Prostate gland (tissue), 2 donors: ENCODE data around the gene ABHD17A. TPM values are rescaled to one million over a fixed set of nuclear protein-coding genes. Genes with fewer than 3 reads are reported as not detected.
A peak's percentile ranks its signal among the peaks of the same experiment; 100 is the strongest.

Experiments used
- DNase-seq: peaks from one replicate; pipeline ENCODE4 v3.0.0-alpha.2; 2019; ENCODE audit warnings: low spot score
- H3K27ac ChIP-seq, 2 donors: fragments of 200-600 bp; sonication (generic); 2 replicates each; pipeline ENCODE4 v1.5.1; 2017 to 2019
- H3K27me3 ChIP-seq: fragments of 200-600 bp; sonication (generic); replicated peaks from 2 replicates; pipeline ENCODE4 v1.5.1; 2019; ENCODE audit not compliant: insufficient read depth
- H3K36me3 ChIP-seq, 2 donors: fragments of 200-600 bp; sonication (generic); 1 replicate in 1 of 2; 2 replicates in 1 of 2; pipeline versions ENCODE4 v1.5.1 to v1.8.1; 2017 to 2019
- H3K4me1 ChIP-seq: fragments of 200-600 bp; sonication (generic); replicated peaks from 2 replicates; pipeline ENCODE4 v1.5.1; 2019
- H3K4me3 ChIP-seq, 2 donors: fragments of 200-600 bp; sonication (generic); 2 replicates each; pipeline ENCODE4 v1.5.1; 2017 to 2019
- H3K9me3 ChIP-seq: fragments of 200-600 bp; sonication (generic); 2 replicates; pipeline ENCODE4 v1.5.1; 2017
- CTCF ChIP-seq, 4 experiments: fragments of 200-600 bp in 2 of 4; fragments of 450-650 bp in 2 of 4; sonication (generic) in 2 of 4; IDR thresholded peaks; 1 replicate in 3 of 4; 2 replicates in 1 of 4; pipeline ENCODE4 v1.5.1; 2016 to 2019; ENCODE audit warnings: antibody characterized with exemption in 4 of 4, mild to moderate bottlenecking in 2 of 4, moderate library complexity in 2 of 4
- POLR2A ChIP-seq: fragments of 450-650 bp; IDR thresholded peaks from one replicate; pipeline ENCODE4 v1.6.1; 2016; ENCODE audit warnings: antibody characterized with exemption, mild to moderate bottlenecking
- POLR2AphosphoS5 ChIP-seq: sonication (generic); formaldehyde crosslinking; IDR thresholded peaks from one replicate; pipeline ENCODE4 v1.6.1; 2017; ENCODE audit warnings: antibody characterized with exemption
- WGBS: methylation state at CpG from one replicate; pipeline ENCODE4 v1.1.5; 2018; 5-methylcytosine and 5-hydroxymethylcytosine counted together
- intact Hi-C: fragments of 100-400 bp; cut with DNase I; formaldehyde crosslinking; loops from one replicate; pipeline ENCODE4 v1.14.2; 2022
- total RNA-seq, 2 donors: library from RNA; depleted of rRNA; stranded (reverse); fragments of >200 nt; gene quantifications; one replicate each; pipeline ENCODE4 v1.1.0, GENCODE V29; 2016

Gene ABHD17A
- total RNA-seq, 2 donors from 2014 or later = 131 to 146 TPM

DNA sequence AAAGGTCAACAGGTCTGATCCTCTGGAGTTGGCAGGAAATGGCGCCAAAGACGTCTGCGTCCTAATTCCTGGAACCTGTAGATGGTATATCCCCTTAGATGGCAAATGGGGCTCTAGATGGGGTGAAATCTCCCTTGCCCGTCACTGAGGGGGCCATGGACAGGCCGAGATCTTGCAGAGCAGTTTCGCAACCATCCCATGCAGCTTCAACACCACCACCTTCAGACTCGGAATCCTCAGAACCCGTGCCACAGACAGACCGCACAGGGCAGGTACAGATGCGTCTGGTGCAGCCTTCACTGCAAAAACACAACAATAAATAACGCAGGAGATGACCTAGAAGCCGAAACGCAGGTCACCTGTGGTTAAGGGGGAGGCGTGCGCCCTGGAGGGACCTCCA lies 54.7 kb downstream of the ABHD17A start:
- WGBS = 91% methylated on average over 15 of the region's 15 CpGs
- no peaks in the 10 kb centered on the region for H3K36me3 ChIP-seq
- H3K4me3 ChIP-seq = no peak overlapping the region
- H3K9me3 ChIP-seq = no peaks in the 10 kb centered on the region
- intact Hi-C loops = no loop called here
- H3K27ac ChIP-seq = peak overlapping the region; percentile 30 to 78
- DNase-seq = no peak
- no peaks in the 10 kb centered on the region for H3K4me1 ChIP-seq
- H3K27me3 ChIP-seq = no peaks in the 10 kb centered on the region
- no peak for TF ChIP-seq CTCF (IDR thresholded peaks at IDR 0.05)
- TF ChIP-seq POLR2AphosphoS5 = no peak
- no peak for TF ChIP-seq POLR2A

DNA sequence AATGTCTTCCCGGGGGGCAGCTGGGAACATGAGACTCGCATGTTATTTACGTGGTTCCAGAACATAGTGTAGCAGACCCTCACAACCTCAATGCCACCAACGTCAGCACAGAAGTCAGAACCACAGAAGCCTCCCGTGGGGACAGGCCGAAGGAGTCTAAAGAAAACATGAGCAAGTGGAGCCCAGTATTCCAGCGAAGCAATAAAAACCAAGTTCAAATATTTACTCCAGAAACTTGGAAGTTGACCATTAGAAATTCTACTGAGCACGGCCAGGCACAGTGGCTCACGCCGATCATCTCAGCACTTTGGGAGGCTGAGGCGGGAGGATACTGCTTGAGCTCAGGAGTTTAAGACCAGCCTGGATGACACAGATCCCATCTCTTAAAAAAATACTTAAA lies 55.3 kb downstream of the ABHD17A start:
- TF ChIP-seq POLR2AphosphoS5 = peak; percentile 82
- TF ChIP-seq CTCF (IDR thresholded peaks at IDR 0.05) = no peak
- TF ChIP-seq POLR2A = no peak
- peak; percentile 47 for DNase-seq
- intact Hi-C loops = loop anchor here (10.0 kb wide), 1 partner anchor 285 kb away; no protein-coding TSS in a partner anchor
- 45% methylated on average over 11 of the region's 11 CpGs for WGBS
- Histone ChIP-seq H3K27me3 (no peaks in the 10 kb centered on the region), H3K4me1 (no peaks in the 10 kb centered on the region), H3K9me3 (no peaks in the 10 kb centered on the region), H3K27ac (peak overlapping the region; percentile 61 to 78), H3K36me3 (no peaks in the 10 kb centered on the region), H3K4me3 (no peak overlapping the region)

- H3K36me3 ChIP-seq = peaks cover 0 to 7% of the 10 kb centered on the region in 2 donors
- no peak for DNase-seq
- 92% methylated on average over 55 of the region's 57 CpGs for WGBS
- TF ChIP-seq CTCF (IDR thresholded peaks at IDR 0.05) = no peak
- TF ChIP-seq POLR2A = no peak
- TF ChIP-seq POLR2AphosphoS5 = no peak
- H3K9me3 ChIP-seq = no peaks in the 10 kb centered on the region
- no peaks in the 10 kb centered on the region for H3K27me3 ChIP-seq
- H3K4me3 ChIP-seq = no peak overlapping the region
- intact Hi-C loops = loop anchor here (10.0 kb wide), 1 partner anchor 284 kb away; no protein-coding TSS in a partner anchor
- no peaks in the 10 kb centered on the region for H3K4me1 ChIP-seq
- H3K27ac ChIP-seq = peak overlapping the region in 1 of 2 donors; percentile 78
Measured at GRCh38 chr19:1828279-1829238, 56.7 kb downstream of the ABHD17A start.

- intact Hi-C loops = loop anchor here (10.0 kb wide), 1 partner anchor 283 kb away; no protein-coding TSS in a partner anchor
- no peak for TF ChIP-seq POLR2A
- no peak for TF ChIP-seq POLR2AphosphoS5
- TF ChIP-seq CTCF (IDR thresholded peaks at IDR 0.05) = no peak
- H3K4me3 ChIP-seq = no peak overlapping the region
- peaks cover 0 to 7% of the 10 kb centered on the region in 2 donors for H3K36me3 ChIP-seq
- no peak for DNase-seq
- 89% methylated on average over 38 of the region's 41 CpGs for WGBS
- H3K4me1 ChIP-seq = no peaks in the 10 kb centered on the region
- no peaks in the 10 kb centered on the region for H3K9me3 ChIP-seq
- no peaks in the 10 kb centered on the region for H3K27me3 ChIP-seq
- H3K27ac ChIP-seq = no peak overlapping the region
Measured at GRCh38 chr19:1827566-1828278, 57.6 kb downstream of the ABHD17A start.

Other genes starting within 250 kb of the ABHD17A start
- gene TCF3, start 232.9 kb downstream of the ABHD17A start, total RNA-seq = 100 to 1,000 TPM in 1 of 2 donors, 10 to 100 TPM in 1; 91.5 to 332 TPM
- gene ONECUT3, start 132.0 kb downstream of the ABHD17A start, total RNA-seq = not detected
- gene ATP8B3, start 73.2 kb downstream of the ABHD17A start, total RNA-seq = 1 to 10 TPM in 1 of 2 donors, under 1 TPM in 1; 0.18 to 4.7 TPM
- gene REXO1, start 37.0 kb downstream of the ABHD17A start, total RNA-seq = 10 to 100 TPM; 29.8 to 59.1 TPM
- gene KLF16, start 21.9 kb downstream of the ABHD17A start, total RNA-seq = 10 to 100 TPM in 1 of 2 donors, 1 to 10 TPM in 1; 8.4 to 22.8 TPM
- gene ADAT3, start 19.9 kb upstream of the ABHD17A start, total RNA-seq = 10 to 100 TPM; 17.3 to 25.1 TPM
- 100 to 1,000 TPM; 161 to 248 TPM for gene SCAMP4, start 19.9 kb upstream of the ABHD17A start, total RNA-seq
- gene CSNK1G2, start 55.7 kb upstream of the ABHD17A start, total RNA-seq = 100 to 1,000 TPM in 1 of 2 donors, 10 to 100 TPM in 1; 56.5 to 107 TPM
- 100 to 1,000 TPM; 116 to 136 TPM for gene BTBD2, start 130.2 kb upstream of the ABHD17A start, total RNA-seq
- gene MKNK2, start 165.7 kb upstream of the ABHD17A start, total RNA-seq = 100 to 1,000 TPM; 141 to 189 TPM
- 10 to 100 TPM; 40.1 to 43.5 TPM for gene MOB3A, start 210.8 kb upstream of the ABHD17A start, total RNA-seq
- 10 to 100 TPM; 11.8 to 50.2 TPM for gene IZUMO4, start 211.4 kb upstream of the ABHD17A start, total RNA-seq